ENCODE data around the gene ARAP2.

The ARAP2 gene

DNA sequence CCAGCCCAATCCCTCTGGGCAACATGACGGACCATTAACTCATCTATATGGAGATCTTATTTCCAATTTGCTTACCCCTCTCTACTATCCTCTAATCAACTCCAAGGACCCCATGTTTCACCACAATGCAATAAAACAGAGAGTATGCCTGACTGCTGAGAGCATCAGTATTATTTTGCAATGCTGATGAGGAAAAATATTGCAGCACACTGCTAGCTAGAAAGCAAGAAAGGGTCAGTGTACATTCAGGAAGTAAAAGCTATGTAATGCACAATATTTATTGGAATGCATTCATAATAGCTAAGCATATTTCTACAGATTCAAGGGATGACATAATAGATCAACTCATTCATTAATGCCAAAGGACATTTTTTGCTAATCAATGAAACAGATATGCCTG is 33.2 kb downstream of the ARAP2 start:
- H3K4me3 Mint-ChIP-seq, result no peak overlapping the region
- TF ChIP-seq, protein P1, sequence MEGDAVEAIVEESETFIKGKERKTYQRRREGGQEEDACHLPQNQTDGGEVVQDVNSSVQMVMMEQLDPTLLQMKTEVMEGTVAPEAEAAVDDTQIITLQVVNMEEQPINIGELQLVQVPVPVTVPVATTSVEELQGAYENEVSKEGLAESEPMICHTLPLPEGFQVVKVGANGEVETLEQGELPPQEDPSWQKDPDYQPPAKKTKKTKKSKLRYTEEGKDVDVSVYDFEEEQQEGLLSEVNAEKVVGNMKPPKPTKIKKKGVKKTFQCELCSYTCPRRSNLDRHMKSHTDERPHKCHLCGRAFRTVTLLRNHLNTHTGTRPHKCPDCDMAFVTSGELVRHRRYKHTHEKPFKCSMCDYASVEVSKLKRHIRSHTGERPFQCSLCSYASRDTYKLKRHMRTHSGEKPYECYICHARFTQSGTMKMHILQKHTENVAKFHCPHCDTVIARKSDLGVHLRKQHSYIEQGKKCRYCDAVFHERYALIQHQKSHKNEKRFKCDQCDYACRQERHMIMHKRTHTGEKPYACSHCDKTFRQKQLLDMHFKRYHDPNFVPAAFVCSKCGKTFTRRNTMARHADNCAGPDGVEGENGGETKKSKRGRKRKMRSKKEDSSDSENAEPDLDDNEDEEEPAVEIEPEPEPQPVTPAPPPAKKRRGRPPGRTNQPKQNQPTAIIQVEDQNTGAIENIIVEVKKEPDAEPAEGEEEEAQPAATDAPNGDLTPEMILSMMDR (IDR thresholded peaks at IDR 0.05), result no peak
- H3K9me3 Mint-ChIP-seq, result no peaks in the 10 kb centered on the region
- no peak for DNase-seq
- H3K27ac Mint-ChIP-seq, result no peak overlapping the region
- no peaks in the 10 kb centered on the region for H3K36me3 Mint-ChIP-seq (ENCODE audit: low read depth)
- peaks cover 4% of the 10 kb centered on the region for H3K4me1 Mint-ChIP-seq
- no peaks in the 10 kb centered on the region for H3K27me3 Mint-ChIP-seq (ENCODE audit: low read depth, poor library complexity)

DNA sequence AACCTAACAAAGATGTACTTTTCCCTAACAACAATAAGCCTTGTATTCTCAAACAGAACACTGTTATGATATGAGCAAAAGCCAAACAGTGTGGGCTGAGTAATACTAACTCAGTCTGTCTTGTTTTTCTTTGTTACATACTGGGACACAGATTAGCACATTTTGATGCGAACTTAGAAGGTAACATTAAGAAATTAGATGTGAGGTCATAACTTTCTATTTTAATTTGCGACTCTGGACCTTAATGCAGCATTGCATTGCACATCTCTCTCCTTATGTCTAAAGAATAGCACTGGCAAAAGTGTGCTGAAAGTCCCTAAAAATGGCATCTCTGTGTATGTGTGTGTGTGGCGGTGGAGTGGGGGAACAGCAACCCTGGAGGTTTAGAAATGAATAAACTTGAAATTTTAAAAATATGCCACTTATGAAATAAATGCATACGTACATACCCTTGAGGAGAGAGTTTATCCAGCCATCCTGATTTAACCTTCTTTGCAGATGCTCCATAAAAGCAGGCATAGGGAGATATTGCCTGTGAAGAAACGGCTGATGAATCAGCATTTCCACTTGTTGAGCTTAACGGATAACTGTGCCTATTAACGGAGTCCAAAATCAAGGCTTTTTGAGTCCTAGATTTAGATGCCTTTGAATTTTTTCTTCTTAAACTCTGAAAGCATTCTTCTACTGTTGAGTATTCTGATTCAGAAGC is 34.2 kb downstream of the ARAP2 start:
- TF ChIP-seq, protein P1 (IDR thresholded peaks at IDR 0.05), result no peak
- Mint-ChIP-seq H3K4me1 (peaks cover 4% of the 10 kb centered on the region), H3K4me3 (no peak overlapping the region), H3K9me3 (no peaks in the 10 kb centered on the region), H3K36me3 (ENCODE audit: low read depth) (no peaks in the 10 kb centered on the region), H3K27ac (no peak overlapping the region), H3K27me3 (ENCODE audit: low read depth, poor library complexity) (no peaks in the 10 kb centered on the region)
- DNase-seq, result no peak

DNA sequence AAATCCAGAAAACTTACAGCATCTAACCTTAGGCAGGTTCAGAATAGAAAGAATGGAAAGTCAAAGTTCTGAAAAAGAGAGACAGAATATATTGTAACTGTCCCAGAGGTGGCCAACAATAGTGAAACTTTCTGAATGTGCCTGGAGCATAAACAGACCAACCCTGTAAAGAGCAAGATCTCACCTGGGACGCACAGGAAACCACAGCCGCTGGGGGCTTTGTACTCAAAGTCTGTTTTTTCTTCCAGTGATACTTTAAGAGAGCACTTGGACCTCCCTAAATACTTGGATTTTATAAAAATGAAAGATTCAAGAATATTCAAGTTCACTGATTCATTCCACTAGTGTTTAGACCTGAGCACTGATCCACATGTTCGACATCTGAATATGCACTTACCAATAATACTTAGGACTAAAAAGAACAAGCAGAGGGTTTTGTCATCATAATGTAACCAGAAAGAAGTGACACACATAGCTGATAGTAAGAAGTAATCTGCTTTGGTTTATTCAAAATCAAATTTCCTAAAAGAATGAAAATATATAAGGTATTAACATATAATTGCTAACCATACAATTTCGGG is 35.3 kb downstream of the ARAP2 start:
- TF ChIP-seq, protein P1 (IDR thresholded peaks at IDR 0.05), result no peak
- H3K4me1 Mint-ChIP-seq, result peaks cover 4% of the 10 kb centered on the region

DNA sequence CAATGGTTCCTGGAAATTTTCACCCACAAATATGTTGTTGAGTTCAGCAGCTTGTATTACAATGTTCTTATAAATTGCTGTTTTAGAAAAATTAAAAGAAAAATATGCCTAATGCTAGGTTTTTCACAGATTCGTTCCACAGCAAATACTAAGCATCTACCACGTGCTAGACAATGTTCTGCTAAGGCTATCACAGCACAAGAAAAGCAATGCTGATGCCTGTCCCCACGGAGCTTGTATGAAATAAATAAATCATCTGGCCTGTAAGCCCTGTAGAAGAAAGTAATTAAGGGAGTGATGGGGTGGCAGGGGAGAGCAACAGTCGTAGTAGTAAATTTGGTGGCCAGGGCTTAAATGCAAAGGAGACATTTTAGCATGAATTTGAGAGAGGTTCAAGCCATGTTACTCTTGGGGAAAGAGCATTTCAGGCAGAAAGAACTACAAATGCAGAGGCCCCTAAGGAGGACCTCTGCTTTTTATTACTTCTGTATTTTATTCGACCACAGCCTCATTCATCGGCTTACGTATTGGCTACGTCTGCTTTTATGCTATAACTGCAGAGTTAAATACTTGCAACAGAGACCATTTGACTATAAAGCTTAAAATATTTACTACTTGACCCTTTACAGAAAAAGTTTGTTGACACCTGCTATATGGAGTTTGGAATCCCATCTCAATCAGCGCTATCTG is 36.3 kb downstream of the ARAP2 start:
- Mint-ChIP-seq H3K27me3 (ENCODE audit: low read depth, poor library complexity) (no peaks in the 10 kb centered on the region), H3K4me3 (no peak overlapping the region), H3K27ac (no peak overlapping the region), H3K9me3 (no peaks in the 10 kb centered on the region), H3K4me1 (peaks cover 4% of the 10 kb centered on the region), H3K36me3 (ENCODE audit: low read depth) (no peaks in the 10 kb centered on the region)
- no peak for DNase-seq
- TF ChIP-seq, protein P1 (IDR thresholded peaks at IDR 0.05), result no peak

More for the DNA sequence above, 35.3 kb downstream of the ARAP2 start:
- Mint-ChIP-seq H3K4me3 (no peak overlapping the region), H3K27me3 (ENCODE audit: low read depth, poor library complexity) (no peaks in the 10 kb centered on the region), H3K27ac (no peak overlapping the region), H3K9me3 (no peaks in the 10 kb centered on the region), H3K36me3 (ENCODE audit: low read depth) (no peaks in the 10 kb centered on the region)
- DNase-seq, result no peak

DNA sequence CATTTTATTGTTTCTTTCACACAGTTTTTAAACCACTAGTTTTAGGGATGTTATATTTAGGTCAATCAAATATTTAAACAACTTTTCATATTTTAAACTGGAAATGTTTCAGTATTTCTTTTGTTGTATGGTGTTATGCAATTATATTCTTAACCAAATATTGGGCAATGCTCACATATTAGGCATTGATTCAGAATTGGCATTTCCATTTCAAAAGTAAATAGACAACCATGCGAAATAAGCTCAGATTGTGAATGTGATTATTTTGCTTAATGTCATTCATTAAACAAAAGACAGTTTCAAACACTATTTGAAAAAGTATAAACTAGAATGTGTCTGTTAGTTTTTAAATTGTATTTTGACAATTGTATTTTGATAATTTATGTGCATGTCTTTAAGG is 36.9 kb downstream of the ARAP2 start:
- Mint-ChIP-seq H3K27ac (no peak overlapping the region), H3K9me3 (no peaks in the 10 kb centered on the region), H3K36me3 (ENCODE audit: low read depth) (no peaks in the 10 kb centered on the region), H3K4me3 (no peak overlapping the region), H3K27me3 (ENCODE audit: low read depth, poor library complexity) (no peaks in the 10 kb centered on the region), H3K4me1 (peaks cover 4% of the 10 kb centered on the region)
- no peak for DNase-seq
- TF ChIP-seq, protein P1 (IDR thresholded peaks at IDR 0.05), result no peak
